Omental fat pad (tissue), 4 donors: Measurements from ENCODE around the gene SRGAP1. TPM values are rescaled to one million over a fixed set of nuclear protein-coding genes. Genes with fewer than 3 reads are reported as not detected.

Source experiments
- ATAC-seq: fragments of 150-250 bp; one replicate; pipeline ENCODE4 v1.9.1; 2016; ENCODE audit warnings: mild to moderate bottlenecking, moderate library complexity; ENCODE audit not compliant: low FRiP score
- DNase-seq: peaks from one replicate; pipeline ENCODE4 v3.0.0-alpha.2; 2019; ENCODE audit warnings: low spot score
- CTCF ChIP-seq, 3 donors: fragments of 450-650 bp; IDR thresholded peaks; one replicate each; pipeline ENCODE4 v1.5.1; 2016 to 2017; ENCODE audit warnings: antibody characterized with exemption in 3 of 3, mild to moderate bottlenecking in 3 of 3, moderate library complexity in 2 of 3
- total RNA-seq, 4 donors: library from RNA; depleted of rRNA; stranded (reverse); fragments of >200 nt; gene quantifications; one replicate each; pipeline ENCODE4 v1.1.0, GENCODE V29; 2016

Gene SRGAP1
- total RNA-seq, 4 donors from 2014 or later: 10.6 to 69.1 (median 12.9) TPM

DNA sequence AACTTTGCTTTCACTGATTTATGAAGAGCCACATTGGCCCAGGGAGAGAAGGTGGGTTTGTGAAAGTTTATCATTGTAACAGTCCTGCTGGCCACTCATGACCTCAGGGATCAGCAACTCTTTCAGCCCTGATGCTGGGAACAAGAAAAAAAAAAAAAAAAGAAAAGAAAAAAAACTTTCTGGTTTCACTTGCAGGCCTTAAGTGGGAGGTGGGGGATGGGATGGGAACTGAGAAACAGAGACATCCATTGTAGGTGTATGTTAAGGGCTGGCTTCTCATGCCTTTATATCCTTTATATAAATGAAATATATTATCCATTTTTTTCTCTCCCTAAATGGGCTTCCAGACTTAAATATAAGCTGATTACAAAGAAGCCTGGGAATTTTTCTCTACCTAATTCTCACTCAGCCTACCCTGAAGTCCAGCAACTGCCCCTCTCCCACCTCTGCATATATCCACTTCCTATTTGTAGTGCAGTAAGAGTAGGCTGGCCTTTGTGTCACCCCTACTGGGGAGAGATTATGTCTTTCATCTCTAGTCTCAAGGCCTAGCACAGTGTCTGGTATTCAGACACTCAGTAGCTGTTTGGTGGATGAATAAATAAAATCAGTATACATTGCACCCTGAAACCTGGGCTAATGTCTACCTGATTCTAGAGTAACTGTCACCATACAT is 190.5 kb downstream of the SRGAP1 start:
- no peak for ATAC-seq

DNA sequence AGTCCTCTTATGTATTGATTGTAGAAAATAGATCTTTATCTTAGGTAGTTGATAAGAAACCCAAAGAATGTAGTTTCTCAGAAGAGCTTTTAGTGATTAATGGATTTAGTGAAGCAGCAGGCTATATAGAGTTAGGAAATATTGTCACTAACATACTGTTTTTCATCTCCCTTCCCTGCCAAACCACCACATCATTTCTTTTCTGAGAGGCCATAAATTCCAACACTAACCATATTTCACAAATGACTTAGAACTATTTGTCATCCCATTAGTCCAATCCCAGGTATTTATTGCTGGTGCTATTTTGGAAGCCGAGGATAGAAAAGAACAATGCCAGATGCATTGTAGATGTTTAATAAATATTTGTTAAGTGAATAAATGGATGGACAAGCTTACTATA is 191.9 kb downstream of the SRGAP1 start:
- DNase-seq: no peak
- TF ChIP-seq CTCF (IDR thresholded peaks at IDR 0.05): no peak

More for the DNA sequence above, 190.5 kb downstream of the SRGAP1 start:
- no peak for DNase-seq
- no peak for TF ChIP-seq CTCF (IDR thresholded peaks at IDR 0.05)

GRCh38 chr12:64039281-64039871 is 194.9 kb downstream of the SRGAP1 start:
- no peak for DNase-seq
- ATAC-seq: peak; percentile 61
- no peak for TF ChIP-seq CTCF (IDR thresholded peaks at IDR 0.05)

More for the DNA sequence above, 191.9 kb downstream of the SRGAP1 start:
- no peak for ATAC-seq

GRCh38 chr12:64042911-64043310 is 198.4 kb downstream of the SRGAP1 start:
- DNase-seq: no peak
- ATAC-seq: no peak
- no peak for TF ChIP-seq CTCF (IDR thresholded peaks at IDR 0.05)

GRCh38 chr12:64044191-64044590 is 199.7 kb downstream of the SRGAP1 start:
- TF ChIP-seq CTCF (IDR thresholded peaks at IDR 0.05): no peak
- DNase-seq (no peak), ATAC-seq (no peak)

- TF ChIP-seq CTCF (IDR thresholded peaks at IDR 0.05): no peak
- DNase-seq (no peak), ATAC-seq (no peak)
These were observed 206.6 kb downstream of the SRGAP1 start for GRCh38 chr12:64051057-64051456.

GRCh38 chr12:64053117-64053516 is 208.6 kb downstream of the SRGAP1 start:
- no peak for TF ChIP-seq CTCF (IDR thresholded peaks at IDR 0.05)
- ATAC-seq (no peak), DNase-seq (no peak)
